ENCODE measurements around the gene RAB8B. TPM values are rescaled to one million over a fixed set of nuclear protein-coding genes. Genes with fewer than 3 reads are reported as not detected.

RAB8B gene
- total and polyA plus RNA-seq, 9 of the 15 experiments (the other 6 are each of a cell fraction or from before 2014, with no cell fraction given): 7.8 to 32.1 (median 24.2) TPM

DNA sequence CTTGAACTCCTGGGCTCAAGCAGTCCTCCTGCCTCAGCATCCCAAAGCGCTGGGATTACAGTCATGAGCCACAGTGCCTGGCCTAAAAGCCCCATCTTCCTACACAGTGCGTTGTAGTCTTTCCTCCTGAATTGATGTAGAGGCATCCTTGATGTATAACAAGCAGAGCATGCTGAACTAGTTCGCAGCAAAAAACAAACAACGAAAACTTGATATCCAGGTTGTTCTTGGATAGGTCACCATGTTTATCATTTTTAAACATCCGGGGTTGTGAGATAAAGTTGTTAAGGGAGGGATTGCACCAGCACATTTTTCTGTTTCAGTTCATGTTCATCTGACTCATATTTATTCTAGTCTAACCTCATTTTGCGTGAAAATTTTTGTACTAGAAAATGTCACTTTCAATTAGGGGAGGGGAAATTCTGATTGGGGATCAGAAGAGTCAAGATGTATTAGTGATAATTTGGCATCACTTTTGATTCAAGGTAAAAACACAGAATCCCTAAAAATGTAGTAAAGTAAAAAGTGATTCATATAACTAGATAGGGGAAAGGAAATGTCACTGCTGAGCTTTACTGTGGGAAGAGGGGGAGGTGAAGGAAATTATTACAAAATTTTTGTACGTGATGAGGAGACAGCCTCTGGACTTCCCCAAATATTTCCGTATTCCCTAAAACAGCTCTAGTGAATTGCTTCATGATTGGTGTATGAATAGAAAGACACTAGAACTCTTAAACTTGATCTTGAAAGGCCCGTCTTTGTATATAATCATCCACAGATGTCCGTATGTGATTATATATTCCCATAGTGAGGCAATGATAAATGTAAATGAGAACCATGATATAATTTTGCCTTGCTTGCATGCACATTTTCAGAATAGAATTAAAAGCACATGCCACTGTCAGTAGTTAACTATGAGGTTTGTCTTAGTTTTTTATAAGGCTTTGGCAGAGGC lies 22.9 kb downstream of the RAB8B start (continued):
- TF ChIP-seq, protein P1, sequence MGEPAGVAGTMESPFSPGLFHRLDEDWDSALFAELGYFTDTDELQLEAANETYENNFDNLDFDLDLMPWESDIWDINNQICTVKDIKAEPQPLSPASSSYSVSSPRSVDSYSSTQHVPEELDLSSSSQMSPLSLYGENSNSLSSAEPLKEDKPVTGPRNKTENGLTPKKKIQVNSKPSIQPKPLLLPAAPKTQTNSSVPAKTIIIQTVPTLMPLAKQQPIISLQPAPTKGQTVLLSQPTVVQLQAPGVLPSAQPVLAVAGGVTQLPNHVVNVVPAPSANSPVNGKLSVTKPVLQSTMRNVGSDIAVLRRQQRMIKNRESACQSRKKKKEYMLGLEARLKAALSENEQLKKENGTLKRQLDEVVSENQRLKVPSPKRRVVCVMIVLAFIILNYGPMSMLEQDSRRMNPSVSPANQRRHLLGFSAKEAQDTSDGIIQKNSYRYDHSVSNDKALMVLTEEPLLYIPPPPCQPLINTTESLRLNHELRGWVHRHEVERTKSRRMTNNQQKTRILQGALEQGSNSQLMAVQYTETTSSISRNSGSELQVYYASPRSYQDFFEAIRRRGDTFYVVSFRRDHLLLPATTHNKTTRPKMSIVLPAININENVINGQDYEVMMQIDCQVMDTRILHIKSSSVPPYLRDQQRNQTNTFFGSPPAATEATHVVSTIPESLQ (CRISPR knock-in tag; IDR thresholded peaks at IDR 0.05): no peak
- TF ChIP-seq FOXJ2 (tag; IDR thresholded peaks at IDR 0.05): no peak
- no peak for TF ChIP-seq ZNF134 (CRISPR knock-in tag; conservative IDR thresholded peaks at IDR 0.05)
- no peak for TF ChIP-seq FOXP1 (CRISPR knock-in tag; IDR thresholded peaks at IDR 0.05)
- TF ChIP-seq BRD4 (IDR thresholded peaks at IDR 0.05): no peak
- no peak for TF ChIP-seq RFX1 (IDR thresholded peaks at IDR 0.05)
- no peak for TF ChIP-seq SMAD1 (IDR thresholded peaks at IDR 0.05; ENCODE audit: low read depth, low read length, partially characterized antibody)
- TF ChIP-seq ASH1L (IDR thresholded peaks at IDR 0.05; ENCODE audit: borderline replicate concordance, low read depth, partially characterized antibody): no peak
- TF ChIP-seq PRPF4 (IDR thresholded peaks at IDR 0.05; ENCODE audit: insufficient read depth, low read depth, low read length, poor library complexity, severe bottlenecking): no peak
- TF ChIP-seq, protein P2, sequence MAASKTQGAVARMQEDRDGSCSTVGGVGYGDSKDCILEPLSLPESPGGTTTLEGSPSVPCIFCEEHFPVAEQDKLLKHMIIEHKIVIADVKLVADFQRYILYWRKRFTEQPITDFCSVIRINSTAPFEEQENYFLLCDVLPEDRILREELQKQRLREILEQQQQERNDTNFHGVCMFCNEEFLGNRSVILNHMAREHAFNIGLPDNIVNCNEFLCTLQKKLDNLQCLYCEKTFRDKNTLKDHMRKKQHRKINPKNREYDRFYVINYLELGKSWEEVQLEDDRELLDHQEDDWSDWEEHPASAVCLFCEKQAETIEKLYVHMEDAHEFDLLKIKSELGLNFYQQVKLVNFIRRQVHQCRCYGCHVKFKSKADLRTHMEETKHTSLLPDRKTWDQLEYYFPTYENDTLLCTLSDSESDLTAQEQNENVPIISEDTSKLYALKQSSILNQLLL (CRISPR knock-in tag; IDR thresholded peaks at IDR 0.05; ENCODE audit: borderline replicate concordance): no peak
- no peak for TF ChIP-seq ZC3H11A (IDR thresholded peaks at IDR 0.05; ENCODE audit: low read depth, low read length)
- no peak for TF ChIP-seq DMBX1 (CRISPR knock-in tag; IDR thresholded peaks at IDR 0.05; ENCODE audit: borderline replicate concordance)
- TF ChIP-seq, protein P3, sequence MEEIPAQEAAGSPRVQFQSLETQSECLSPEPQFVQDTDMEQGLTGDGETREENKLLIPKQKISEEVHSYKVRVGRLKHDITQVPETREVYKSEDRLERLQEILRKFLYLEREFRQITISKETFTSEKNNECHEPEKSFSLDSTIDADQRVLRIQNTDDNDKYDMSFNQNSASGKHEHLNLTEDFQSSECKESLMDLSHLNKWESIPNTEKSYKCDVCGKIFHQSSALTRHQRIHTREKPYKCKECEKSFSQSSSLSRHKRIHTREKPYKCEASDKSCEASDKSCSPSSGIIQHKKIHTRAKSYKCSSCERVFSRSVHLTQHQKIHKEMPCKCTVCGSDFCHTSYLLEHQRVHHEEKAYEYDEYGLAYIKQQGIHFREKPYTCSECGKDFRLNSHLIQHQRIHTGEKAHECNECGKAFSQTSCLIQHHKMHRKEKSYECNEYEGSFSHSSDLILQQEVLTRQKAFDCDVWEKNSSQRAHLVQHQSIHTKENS (CRISPR knock-in tag; IDR thresholded peaks at IDR 0.05): no peak
- no peak for TF ChIP-seq RBM25 (IDR thresholded peaks at IDR 0.05; ENCODE audit: low read depth, low read length, severe bottlenecking)
- no peak for TF ChIP-seq NFE2L1 (tag; IDR thresholded peaks at IDR 0.05; ENCODE audit: borderline replicate concordance, low read depth)
- no peak for TF ChIP-seq COPS2 (conservative IDR thresholded peaks at IDR 0.05)
- no peak for TF ChIP-seq SIX5 (IDR thresholded peaks at IDR 0.05; ENCODE audit: borderline replicate concordance in 1 of 2, insufficient read depth in 1 of 2, low read depth in 1 of 2, low read length in 2 of 2)
- TF ChIP-seq YBX1 (IDR thresholded peaks at IDR 0.05): no peak
- TF ChIP-seq FOXJ3 (CRISPR knock-in tag; IDR thresholded peaks at IDR 0.05): no peak
- no peak for TF ChIP-seq SMARCA5 (IDR thresholded peaks at IDR 0.05)
- no peak for TF ChIP-seq ESRRA (IDR thresholded peaks at IDR 0.05; ENCODE audit: borderline replicate concordance, low read depth)
- TF ChIP-seq ADNP (tag; IDR thresholded peaks at IDR 0.05): no peak; the same call in 1 of the 2 replicates
- TF ChIP-seq RBM15 (IDR thresholded peaks at IDR 0.05; ENCODE audit: insufficient read depth, low read length): no peak
- no peak for TF ChIP-seq ZKSCAN8 (CRISPR knock-in tag; IDR thresholded peaks at IDR 0.05)
- no peak for TF ChIP-seq PURB (CRISPR knock-in tag; IDR thresholded peaks at IDR 0.05; ENCODE audit: low read depth)
